ENCODE measurements around the gene FBXW11. TPM values are rescaled to one million over a fixed set of nuclear protein-coding genes. Genes with fewer than 3 reads are reported as not detected.

FBXW11 gene
- total RNA-seq, 4 donors from 2014 or later = 61.3 to 76.6 (median 70.2) TPM

DNA sequence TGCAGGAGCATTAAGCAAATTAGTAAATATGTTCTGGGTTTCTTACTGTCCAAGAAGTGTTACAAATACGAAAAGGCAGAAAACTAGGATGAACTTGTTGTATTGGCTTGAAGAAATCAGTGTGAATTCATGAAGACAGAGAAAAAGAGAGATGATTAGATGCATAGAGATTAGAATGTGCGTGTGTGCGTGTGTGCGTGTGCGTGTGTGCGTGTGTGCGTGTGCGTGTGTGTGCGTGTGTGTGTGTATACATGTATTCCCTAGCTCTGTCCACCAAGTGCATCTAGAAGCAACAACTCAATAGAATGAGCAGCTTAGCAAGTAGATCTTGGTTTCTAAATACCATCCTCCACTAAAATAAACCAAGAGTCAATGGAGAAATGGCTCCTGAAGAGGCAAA is 179.3 kb downstream of the FBXW11 start:
- 96 to 97% methylated on average over 9 of the region's 9 CpGs for WGBS, 2 donors
- H3K27ac ChIP-seq = no peak overlapping the region

DNA sequence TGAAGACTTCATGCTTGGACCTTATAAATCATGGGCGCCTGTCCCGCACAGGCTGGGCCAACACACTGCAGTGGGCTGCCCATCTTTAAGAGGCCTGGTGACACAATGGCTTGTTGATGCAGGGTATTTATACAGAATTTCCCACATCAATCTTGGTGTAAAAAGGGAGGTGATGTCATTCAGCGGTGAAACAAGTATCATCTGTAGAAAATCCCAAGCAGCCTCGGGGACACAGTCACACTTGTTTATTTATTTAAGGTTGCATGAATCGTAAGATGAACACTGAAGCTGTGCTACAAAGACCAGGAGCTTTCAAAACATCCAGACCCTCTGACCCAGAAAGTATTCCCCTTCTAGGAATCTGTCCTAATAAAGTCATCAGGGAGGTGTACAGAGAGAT is 180.3 kb downstream of the FBXW11 start:
- Histone ChIP-seq H3K4me1 (no peaks in the 10 kb centered on the region), H3K9me3 (no peaks in the 10 kb centered on the region), H3K27ac (no peak overlapping the region), H3K27me3 (no peaks in the 10 kb centered on the region), H3K36me3 (no peaks in the 10 kb centered on the region), H3K4me3 (replicated peaks in 1 of 3) (no peak overlapping the region)
- 72 to 76% methylated on average over 5 of the region's 5 CpGs for WGBS, 2 donors
- TF ChIP-seq POLR2A (IDR thresholded peaks at IDR 0.05) (no peak), CTCF (IDR thresholded peaks at IDR 0.05) (no peak)
- intact Hi-C loops (cut with DNase I) = no loop called here
- no peak for DNase-seq

More for the DNA sequence above, 179.3 kb downstream of the FBXW11 start:
- Histone ChIP-seq H3K4me1 (no peaks in the 10 kb centered on the region), H3K4me3 (replicated peaks in 1 of 3) (no peak overlapping the region), H3K27me3 (no peaks in the 10 kb centered on the region), H3K36me3 (no peaks in the 10 kb centered on the region), H3K9me3 (no peaks in the 10 kb centered on the region)
- no peak for DNase-seq
- intact Hi-C loops (cut with DNase I) = no loop called here
- TF ChIP-seq POLR2A (IDR thresholded peaks at IDR 0.05) (no peak), CTCF (IDR thresholded peaks at IDR 0.05) (no peak)

DNA sequence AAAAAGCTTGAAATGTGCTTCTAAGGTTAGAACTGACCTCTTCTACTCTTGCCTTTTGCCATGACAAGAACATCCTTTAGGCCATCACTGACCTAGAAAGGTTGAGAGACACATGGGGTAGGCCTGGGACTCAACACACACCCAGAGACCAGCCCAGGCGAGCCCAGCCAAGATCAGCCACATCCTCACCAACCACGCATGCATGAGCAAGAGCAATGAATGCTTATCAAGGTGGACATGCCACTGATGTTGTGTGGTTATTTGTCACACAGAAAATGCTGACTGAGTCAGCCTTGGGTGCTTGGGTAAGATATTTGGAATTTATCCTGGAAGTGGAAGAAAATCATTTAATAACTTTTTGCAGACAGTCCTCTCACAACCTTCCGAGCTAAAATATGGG is 181.4 kb downstream of the FBXW11 start:
- intact Hi-C loops (cut with DNase I) = no loop called here
- Histone ChIP-seq H3K27me3 (no peaks in the 10 kb centered on the region), H3K36me3 (no peaks in the 10 kb centered on the region), H3K4me3 (replicated peaks in 1 of 3) (no peak overlapping the region), H3K4me1 (no peaks in the 10 kb centered on the region), H3K27ac (no peak overlapping the region), H3K9me3 (no peaks in the 10 kb centered on the region)
- no peak for DNase-seq
- TF ChIP-seq CTCF (IDR thresholded peaks at IDR 0.05) = no peak
- no peak for TF ChIP-seq POLR2A (IDR thresholded peaks at IDR 0.05)
- 92 to 96% methylated on average over 3 of the region's 3 CpGs for WGBS, 2 donors

DNA sequence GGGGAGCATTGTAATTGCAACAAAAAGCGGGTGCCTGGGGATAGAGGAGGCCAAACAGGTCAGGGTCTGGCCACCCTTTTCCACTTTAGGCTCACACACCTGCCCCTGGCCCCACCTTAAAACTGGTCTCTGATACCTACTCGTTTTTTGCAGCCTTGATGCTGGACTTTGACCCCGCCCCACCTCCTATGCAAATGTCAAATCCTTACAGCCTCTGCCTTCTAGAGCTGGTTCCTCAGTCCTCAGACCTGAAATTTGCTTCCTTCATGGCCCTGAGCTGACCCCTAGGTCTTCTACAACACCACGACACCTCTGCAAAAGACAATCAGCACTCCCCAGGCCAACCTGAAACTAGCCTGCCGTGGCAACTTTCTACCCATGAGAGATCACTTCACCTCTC is 183.2 kb downstream of the FBXW11 start:
- H3K27me3 ChIP-seq = no peaks in the 10 kb centered on the region
- no peak overlapping the region for H3K27ac ChIP-seq
- H3K36me3 ChIP-seq = no peaks in the 10 kb centered on the region
- TF ChIP-seq POLR2A (IDR thresholded peaks at IDR 0.05) = no peak
- TF ChIP-seq CTCF (IDR thresholded peaks at IDR 0.05) = no peak
- WGBS, 2 donors = 63 to 65% methylated on average over 5 of the region's 5 CpGs
- no peak for DNase-seq
- no peaks in the 10 kb centered on the region for H3K4me1 ChIP-seq
- H3K4me3 ChIP-seq (replicated peaks in 1 of 3) = no peak overlapping the region
- intact Hi-C loops (cut with DNase I) = no loop called here
- H3K9me3 ChIP-seq = no peaks in the 10 kb centered on the region

DNA sequence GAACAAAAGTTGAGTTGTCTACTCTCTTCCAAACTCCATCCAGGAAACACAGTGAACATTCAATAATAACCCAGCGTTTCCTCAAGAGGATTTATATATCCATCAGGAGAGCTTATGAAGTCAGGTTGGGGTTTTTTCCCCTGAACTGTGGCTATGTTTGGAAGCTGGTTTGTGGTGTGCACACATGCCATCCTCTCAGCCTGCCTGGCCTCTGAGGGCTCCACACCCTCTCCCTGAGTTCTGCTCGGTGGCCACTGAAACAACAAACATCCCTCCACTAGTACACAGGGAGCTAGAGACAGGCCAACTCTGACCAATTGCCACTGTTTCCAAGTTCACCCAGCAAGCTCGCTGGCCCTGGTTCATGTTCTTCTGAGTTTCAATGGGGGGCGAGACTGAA is 185.2 kb downstream of the FBXW11 start:
- WGBS, 2 donors = 75 to 79% methylated on average over 4 of the region's 4 CpGs

More for the DNA sequence above, 185.2 kb downstream of the FBXW11 start:
- intact Hi-C loops (cut with DNase I) = no loop called here
- Histone ChIP-seq H3K36me3 (no peaks in the 10 kb centered on the region), H3K4me1 (no peaks in the 10 kb centered on the region), H3K4me3 (replicated peaks in 1 of 3) (no peak overlapping the region), H3K27me3 (no peaks in the 10 kb centered on the region), H3K9me3 (no peaks in the 10 kb centered on the region), H3K27ac (no peak overlapping the region)
- no peak for DNase-seq
- no peak for TF ChIP-seq POLR2A (IDR thresholded peaks at IDR 0.05)
- no peak for TF ChIP-seq CTCF (IDR thresholded peaks at IDR 0.05)

Data from thyroid gland (tissue), 4 donors.